ENCODE results near the gene WDR81.
A peak's percentile ranks its signal among the peaks of the same experiment; 100 is the strongest.
"Not testable (repeated sequence)": the region's sequence is repeated elsewhere in the genome, so short reads cannot be mapped to it uniquely, and the experiment has no call there.

The WDR81 gene

DNA sequence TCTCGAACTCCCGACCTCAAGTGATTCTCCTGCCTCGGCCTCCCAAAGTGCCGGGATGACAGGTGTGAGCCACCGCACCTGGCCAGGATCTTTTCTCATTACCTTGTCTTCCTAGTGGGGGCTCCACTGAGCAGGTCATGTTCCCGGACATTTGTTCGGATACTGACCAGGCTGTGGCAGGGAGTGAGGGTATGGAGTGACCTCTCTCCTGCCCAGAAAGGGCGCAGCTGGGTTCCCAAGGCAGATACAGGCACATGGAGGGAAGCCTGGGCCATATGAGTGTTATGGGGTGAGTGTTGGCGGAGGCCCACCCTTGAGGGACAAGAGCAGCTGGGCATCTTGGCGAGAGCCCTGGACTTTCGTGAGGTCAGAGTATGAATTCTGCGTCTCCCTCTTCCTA is 42.9 kb downstream of the WDR81 start:
- Mint-ChIP-seq H3K27me3 (ENCODE audit: low read depth) (no peaks in the 10 kb centered on the region), H3K4me1 (ENCODE audit: low read depth) (peaks cover 18% of the 10 kb centered on the region), H3K9me3 (no peaks in the 10 kb centered on the region), H3K27ac (no peak overlapping the region), H3K36me3 (ENCODE audit: low read depth) (peaks cover 4% of the 10 kb centered on the region), H3K4me3 (no peak overlapping the region)

DNA sequence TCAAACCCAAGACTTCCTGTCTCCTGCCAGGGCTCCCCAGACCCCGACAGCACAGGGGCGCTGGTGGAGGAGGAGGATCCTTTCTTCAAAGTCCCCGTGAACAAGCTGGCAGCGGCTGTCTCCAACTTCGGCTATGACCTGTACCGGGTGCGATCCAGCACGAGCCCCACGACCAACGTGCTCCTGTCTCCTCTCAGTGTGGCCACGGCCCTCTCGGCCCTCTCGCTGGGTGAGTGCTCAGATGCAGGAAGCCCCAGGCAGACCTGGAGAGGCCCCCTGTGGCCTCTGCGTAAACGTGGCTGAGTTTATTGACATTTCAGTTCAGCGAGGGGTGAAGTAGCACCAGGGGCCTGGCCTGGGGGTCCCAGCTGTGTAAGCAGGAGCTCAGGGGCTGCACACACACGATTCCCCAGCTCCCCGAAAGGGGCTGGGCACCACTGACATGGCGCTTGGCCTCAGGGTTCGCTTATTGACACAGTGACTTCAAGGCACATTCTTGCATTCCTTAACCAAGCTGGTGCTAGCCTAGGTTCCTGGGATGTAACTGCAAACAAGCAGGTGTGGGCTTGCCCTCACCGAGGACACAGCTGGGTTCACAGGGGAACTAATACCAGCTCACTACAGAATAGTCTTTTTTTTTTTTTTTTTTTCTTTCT is 45.4 kb downstream of the WDR81 start:
- peaks cover 5% of the 10 kb centered on the region for H3K4me1 Mint-ChIP-seq (ENCODE audit: low read depth)
- no peak overlapping the region for H3K4me3 Mint-ChIP-seq
- no peaks in the 10 kb centered on the region for H3K9me3 Mint-ChIP-seq
- no peaks in the 10 kb centered on the region for H3K27me3 Mint-ChIP-seq (ENCODE audit: low read depth)
- H3K36me3 Mint-ChIP-seq (ENCODE audit: low read depth): no peaks in the 10 kb centered on the region
- no peak overlapping the region for H3K27ac Mint-ChIP-seq

DNA sequence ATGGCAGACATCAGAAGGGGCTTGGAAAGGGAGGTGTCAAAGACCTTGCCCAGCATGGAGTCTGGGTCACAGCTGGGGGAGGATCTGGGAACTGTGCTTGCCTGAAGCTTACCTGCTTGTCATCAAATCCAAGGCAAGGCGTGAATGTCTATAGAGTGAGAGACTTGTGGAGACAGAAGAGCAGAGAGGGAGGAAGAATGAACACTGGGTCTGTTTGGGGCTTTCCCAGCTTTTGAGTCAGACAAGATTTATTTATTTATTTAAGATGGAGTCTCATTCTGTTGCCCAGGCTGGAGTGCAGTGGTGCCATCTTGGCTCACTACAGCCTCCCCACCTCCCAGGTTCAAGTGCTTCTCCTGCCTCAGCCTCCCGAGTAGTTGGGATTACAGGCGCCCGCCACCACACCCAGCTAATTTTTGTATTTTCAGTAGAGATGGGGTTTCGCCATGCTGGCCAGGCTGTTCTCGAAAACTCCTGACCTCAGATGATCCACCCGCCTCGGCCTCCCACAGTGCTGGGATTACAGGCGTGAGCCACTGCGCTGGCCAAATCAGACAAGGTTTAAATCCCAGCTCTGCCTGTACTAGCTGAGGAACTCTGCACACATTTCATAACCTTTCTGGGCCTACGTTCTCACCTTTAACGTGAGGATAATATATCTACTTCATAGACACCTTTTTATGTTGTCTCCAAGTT is 48.6 kb downstream of the WDR81 start:
- Mint-ChIP-seq H3K27ac (peak overlapping the region; percentile 20), H3K36me3 (ENCODE audit: low read depth) (peaks cover 11% of the 10 kb centered on the region)
- H3K4me1 Mint-ChIP-seq (ENCODE audit: low read depth); H3K9me3 Mint-ChIP-seq; H3K4me3 Mint-ChIP-seq; H3K27me3 Mint-ChIP-seq (ENCODE audit: low read depth): not testable (repeated sequence)

DNA sequence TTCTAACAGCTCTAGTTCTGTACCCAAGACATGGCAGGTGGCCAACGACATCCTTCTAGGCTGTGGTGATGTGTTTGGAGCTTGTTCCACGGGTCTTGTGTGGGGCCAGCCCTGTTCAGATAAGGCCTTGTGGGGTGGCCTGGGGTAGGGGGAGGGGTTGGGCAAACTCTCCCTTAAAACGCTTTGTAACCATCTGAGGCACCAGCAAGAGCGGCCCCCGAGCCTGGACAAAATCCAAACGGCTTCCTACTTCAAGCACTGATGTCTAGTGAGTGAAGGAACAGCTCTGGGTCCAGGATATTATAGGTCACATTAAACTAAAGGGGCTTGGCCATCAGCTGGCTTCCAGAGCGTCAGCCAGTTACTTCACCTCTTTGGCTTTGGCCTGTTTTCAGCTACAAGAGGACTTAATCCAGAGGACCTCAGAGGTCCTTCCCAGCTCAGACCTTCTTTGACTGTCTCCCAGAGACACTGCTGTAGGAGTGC is 49.2 kb downstream of the WDR81 start:
- peaks cover 12% of the 10 kb centered on the region for H3K36me3 Mint-ChIP-seq (ENCODE audit: low read depth)
- H3K27ac Mint-ChIP-seq: peak overlapping the region; percentile 20
- no peaks in the 10 kb centered on the region for H3K27me3 Mint-ChIP-seq (ENCODE audit: low read depth)
- peaks cover 2% of the 10 kb centered on the region for H3K4me1 Mint-ChIP-seq (ENCODE audit: low read depth)
- H3K4me3 Mint-ChIP-seq: no peak overlapping the region
- H3K9me3 Mint-ChIP-seq: no peaks in the 10 kb centered on the region

DNA sequence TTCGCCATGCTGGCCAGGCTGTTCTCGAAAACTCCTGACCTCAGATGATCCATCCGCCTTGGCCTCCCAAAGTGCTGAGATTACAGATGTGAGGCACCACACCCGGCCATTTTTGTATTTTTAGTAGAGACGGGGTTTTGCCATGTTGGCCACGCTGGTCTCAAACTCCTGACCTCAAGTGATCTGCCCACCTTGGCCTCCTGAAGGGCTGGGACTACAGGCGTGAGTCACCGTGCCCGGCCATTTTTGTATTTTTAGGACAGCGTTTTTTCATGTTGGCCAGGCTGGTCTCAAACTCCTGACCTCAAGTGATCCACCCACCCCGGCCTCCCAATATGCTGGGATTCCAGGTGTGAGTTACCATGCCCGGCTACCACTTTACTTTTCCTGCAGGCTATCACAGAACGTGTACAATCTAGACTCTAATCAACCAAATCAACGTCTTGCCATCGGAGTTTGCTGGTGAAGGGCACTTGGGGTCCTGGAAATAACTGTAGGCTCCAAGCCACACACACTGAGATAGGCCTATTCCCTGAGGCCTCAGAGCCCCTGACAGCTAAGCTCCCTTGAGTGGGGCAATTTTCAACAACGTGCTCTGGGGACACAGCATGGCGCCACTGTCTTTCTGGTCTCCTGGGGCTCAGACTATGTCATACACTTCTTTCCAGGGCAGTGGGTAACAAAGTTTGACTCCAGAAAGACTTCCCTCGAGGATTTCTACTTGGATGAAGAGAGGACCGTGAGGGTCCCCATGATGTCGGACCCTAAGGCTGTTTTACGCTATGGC is 50.1 kb downstream of the WDR81 start:
- no peaks in the 10 kb centered on the region for H3K9me3 Mint-ChIP-seq
- H3K27ac Mint-ChIP-seq: no peak overlapping the region
- H3K36me3 Mint-ChIP-seq (ENCODE audit: low read depth): peaks cover 14% of the 10 kb centered on the region
- H3K27me3 Mint-ChIP-seq (ENCODE audit: low read depth): no peaks in the 10 kb centered on the region
- H3K4me3 Mint-ChIP-seq: no peak overlapping the region
- H3K4me1 Mint-ChIP-seq (ENCODE audit: low read depth): peaks cover 2% of the 10 kb centered on the region

DNA sequence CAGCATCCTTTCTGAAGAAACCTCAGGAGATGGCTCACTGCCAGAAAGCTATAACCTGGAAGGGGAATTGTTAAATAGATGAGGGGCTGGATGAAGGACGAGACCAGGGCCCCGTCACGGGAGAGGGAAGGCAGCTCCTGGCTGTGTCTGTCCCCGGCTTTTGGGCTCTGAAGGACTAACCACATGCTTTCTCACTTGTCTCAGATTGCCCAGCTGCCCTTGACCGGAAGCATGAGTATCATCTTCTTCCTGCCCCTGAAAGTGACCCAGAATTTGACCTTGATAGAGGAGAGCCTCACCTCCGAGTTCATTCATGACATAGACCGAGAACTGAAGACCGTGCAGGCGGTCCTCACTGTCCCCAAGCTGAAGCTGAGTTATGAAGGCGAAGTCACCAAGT is 51.8 kb downstream of the WDR81 start:
- Mint-ChIP-seq H3K36me3 (ENCODE audit: low read depth) (peaks cover 16% of the 10 kb centered on the region), H3K4me1 (ENCODE audit: low read depth) (peaks cover 2% of the 10 kb centered on the region)

DNA sequence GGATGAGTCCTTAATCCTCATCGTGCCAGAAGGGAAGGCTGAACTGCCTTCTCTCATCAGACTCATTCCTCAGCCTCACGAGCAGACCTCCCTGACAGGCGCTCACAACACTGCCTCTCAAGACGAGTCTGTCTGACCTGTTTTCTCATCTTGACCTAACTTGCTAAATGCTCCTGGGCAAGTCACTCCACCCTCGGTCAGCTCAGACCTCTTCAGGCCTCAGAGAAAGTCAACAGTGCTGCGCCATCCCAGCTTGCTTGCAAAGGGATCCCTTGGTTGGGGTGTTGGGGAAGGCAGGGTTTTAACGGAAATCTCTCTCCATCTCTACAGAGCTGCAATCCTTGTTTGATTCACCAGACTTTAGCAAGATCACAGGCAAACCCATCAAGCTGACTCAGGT is 52.4 kb downstream of the WDR81 start:
- peaks cover 19% of the 10 kb centered on the region for H3K36me3 Mint-ChIP-seq (ENCODE audit: low read depth)
- H3K27me3 Mint-ChIP-seq (ENCODE audit: low read depth): no peaks in the 10 kb centered on the region
- no peak overlapping the region for H3K27ac Mint-ChIP-seq
- H3K4me3 Mint-ChIP-seq: no peak overlapping the region
- peaks cover 2% of the 10 kb centered on the region for H3K4me1 Mint-ChIP-seq (ENCODE audit: low read depth)
- no peaks in the 10 kb centered on the region for H3K9me3 Mint-ChIP-seq

More for the DNA sequence above, 51.8 kb downstream of the WDR81 start:
- no peaks in the 10 kb centered on the region for H3K27me3 Mint-ChIP-seq (ENCODE audit: low read depth)
- no peak overlapping the region for H3K4me3 Mint-ChIP-seq
- no peaks in the 10 kb centered on the region for H3K9me3 Mint-ChIP-seq
- no peak overlapping the region for H3K27ac Mint-ChIP-seq

DNA sequence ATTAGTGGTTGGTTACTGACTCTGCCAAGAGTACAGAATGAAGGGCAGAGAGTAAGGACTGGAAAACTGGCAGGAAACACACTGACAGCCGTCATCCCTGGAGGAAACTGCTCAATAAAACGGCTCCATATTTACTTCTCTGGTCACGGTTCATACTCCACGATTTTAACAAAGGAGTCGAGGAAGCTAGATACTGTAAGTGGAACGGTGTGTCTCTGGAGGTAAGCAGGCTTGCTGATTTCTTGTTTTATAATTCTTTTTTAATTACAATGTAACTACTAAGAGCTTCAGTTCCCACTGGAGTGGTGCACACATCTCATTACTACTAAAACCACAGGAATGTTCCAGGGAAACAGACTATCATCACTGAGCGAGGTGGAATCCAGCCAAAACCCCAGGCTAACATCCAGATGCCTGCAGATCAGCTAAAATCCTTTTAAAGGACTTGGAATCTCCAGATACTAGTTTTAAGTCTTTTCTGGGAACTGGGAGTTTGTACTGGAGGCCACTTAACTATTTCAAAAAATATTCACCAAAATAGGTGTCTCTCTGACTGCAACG is 55.1 kb downstream of the WDR81 start:
- Mint-ChIP-seq H3K4me3 (no peak overlapping the region), H3K4me1 (ENCODE audit: low read depth) (peaks cover 11% of the 10 kb centered on the region), H3K36me3 (ENCODE audit: low read depth) (peaks cover 40% of the 10 kb centered on the region), H3K27ac (no peak overlapping the region), H3K27me3 (ENCODE audit: low read depth) (no peaks in the 10 kb centered on the region), H3K9me3 (no peaks in the 10 kb centered on the region)

DNA sequence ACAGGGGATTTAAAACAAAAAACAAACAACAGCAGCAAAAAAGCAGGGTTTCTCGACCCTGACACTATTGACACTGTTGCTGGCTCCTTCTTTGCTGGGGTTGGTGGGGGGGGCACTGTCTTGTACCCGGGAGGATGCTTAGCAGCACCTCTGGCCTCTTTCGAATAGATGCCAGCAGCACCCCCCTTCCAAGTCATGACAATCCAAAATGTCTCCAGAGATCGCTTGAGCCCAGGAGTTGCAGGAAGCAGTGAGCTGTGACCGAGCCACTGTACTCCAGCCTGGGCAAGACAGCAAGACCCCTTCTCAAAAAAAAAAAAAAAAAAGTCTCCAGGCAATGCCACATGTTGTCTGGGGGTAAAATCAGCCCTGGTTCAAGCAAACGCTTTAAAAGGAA is 57.7 kb downstream of the WDR81 start:
- peaks cover 35% of the 10 kb centered on the region for H3K36me3 Mint-ChIP-seq (ENCODE audit: low read depth)
- H3K9me3 Mint-ChIP-seq: no peaks in the 10 kb centered on the region
- H3K4me1 Mint-ChIP-seq (ENCODE audit: low read depth): peaks cover 11% of the 10 kb centered on the region
- no peaks in the 10 kb centered on the region for H3K27me3 Mint-ChIP-seq (ENCODE audit: low read depth)
- H3K27ac Mint-ChIP-seq: no peak overlapping the region
- H3K4me3 Mint-ChIP-seq: no peak overlapping the region

DNA sequence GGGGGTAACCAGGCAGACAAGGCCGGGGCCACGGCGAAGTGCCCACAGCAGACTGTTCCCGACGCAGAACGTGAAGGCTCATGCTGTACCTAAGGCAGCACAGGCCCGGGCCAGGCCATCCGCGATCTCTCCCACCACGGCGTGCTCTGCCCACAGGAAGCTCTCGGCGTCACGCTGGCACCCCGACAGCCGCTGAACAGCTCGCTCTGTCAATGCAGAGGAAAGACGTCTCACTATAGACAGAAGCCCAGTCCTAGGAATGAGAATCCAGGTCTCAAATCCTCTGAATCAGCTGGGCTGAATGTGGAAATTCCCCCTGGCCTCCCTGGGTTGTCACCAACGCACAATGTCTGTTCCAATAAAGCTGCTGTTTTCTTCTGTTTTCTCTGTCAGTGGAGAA is 58.8 kb downstream of the WDR81 start:
- H3K4me1 Mint-ChIP-seq (ENCODE audit: low read depth): peaks cover 11% of the 10 kb centered on the region
- H3K4me3 Mint-ChIP-seq: no peak overlapping the region
- H3K27ac Mint-ChIP-seq: peak overlapping the region; percentile 63
- H3K36me3 Mint-ChIP-seq (ENCODE audit: low read depth): peaks cover 36% of the 10 kb centered on the region
- no peaks in the 10 kb centered on the region for H3K27me3 Mint-ChIP-seq (ENCODE audit: low read depth)
- no peaks in the 10 kb centered on the region for H3K9me3 Mint-ChIP-seq

DNA sequence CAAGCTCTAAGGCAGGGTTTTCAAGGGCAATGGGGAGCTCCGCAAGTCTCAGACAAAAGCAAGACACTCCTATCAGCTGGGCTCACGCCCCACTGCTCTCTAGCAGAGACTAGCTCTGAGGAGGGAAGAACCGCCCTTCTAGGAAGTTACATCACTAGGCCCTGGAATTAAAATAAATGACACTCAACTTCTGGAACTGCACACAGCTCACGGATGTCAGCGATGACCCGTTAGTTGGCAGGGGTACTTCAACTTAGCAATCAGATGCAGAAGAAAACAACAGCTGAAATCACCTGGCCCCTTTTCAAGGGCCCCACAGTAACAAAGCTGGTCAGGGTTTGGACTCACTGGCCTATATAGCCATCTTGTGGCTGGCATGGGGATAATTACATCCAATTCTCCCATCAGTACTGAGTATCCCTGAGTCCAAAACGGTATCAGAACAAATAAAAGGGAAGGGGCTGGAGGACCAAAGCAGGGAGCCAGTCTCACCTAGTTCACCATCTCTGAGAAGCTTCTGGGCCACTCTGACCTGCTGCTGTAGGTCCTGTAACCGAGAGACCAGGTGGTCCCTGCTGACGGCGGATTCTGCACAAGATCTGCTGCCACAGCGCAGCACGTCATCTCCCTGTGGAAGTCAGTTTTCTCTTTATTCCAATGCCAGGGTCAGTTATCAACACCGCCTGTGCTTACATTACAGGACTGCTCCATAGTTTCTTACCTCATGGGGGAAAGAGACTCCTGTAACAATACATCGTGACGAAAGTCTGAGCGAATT is 59.5 kb downstream of the WDR81 start:
- peak overlapping the region; percentile 63 for H3K27ac Mint-ChIP-seq
- H3K4me3 Mint-ChIP-seq: no peak overlapping the region
- peaks cover 11% of the 10 kb centered on the region for H3K4me1 Mint-ChIP-seq (ENCODE audit: low read depth)
- no peaks in the 10 kb centered on the region for H3K9me3 Mint-ChIP-seq
- H3K36me3 Mint-ChIP-seq (ENCODE audit: low read depth): peaks cover 38% of the 10 kb centered on the region
- no peaks in the 10 kb centered on the region for H3K27me3 Mint-ChIP-seq (ENCODE audit: low read depth)

DNA sequence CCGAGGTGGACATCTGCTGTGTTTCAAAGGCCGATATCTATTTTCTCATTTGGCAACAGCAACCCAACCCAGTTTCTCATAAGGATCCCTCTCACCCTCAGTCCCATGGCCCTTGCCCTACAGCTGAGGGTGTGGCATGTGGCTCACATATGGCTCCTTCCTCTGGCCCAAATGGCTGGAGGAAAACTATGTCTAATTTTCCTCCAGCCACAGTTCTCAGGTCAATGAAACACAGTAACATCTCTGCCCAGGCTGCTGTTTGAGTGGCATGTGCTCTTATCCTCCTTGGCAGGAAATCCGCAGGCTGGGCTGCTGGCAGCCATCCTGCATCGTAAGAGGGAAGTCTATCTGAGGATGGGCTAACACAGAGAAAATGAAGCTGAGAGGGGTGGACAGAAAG is 61.4 kb downstream of the WDR81 start:
- Mint-ChIP-seq H3K27ac (no peak overlapping the region), H3K9me3 (no peaks in the 10 kb centered on the region), H3K27me3 (ENCODE audit: low read depth) (no peaks in the 10 kb centered on the region), H3K4me1 (ENCODE audit: low read depth) (peaks cover 11% of the 10 kb centered on the region), H3K36me3 (ENCODE audit: low read depth) (peaks cover 34% of the 10 kb centered on the region), H3K4me3 (no peak overlapping the region)

DNA sequence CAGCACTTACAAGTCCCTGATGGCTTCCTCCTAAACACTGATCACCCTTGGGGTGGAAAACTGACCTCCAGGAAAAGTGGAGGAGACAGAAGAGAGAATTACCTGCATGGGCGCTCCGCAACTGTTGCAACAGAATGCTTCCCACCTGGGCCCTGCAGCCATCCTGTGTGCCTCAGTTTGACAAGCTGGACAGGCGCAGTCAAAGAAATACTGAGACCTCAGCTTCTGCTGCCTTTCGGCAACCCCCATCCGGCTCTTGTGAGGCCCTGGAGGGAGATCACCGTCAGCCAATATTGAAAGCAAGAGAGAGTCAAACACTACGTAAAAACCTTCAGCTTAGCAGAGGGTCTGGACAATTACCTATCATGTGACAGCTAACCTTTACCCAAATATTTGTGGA is 62.2 kb downstream of the WDR81 start:
- H3K4me3 Mint-ChIP-seq: no peak overlapping the region
- no peaks in the 10 kb centered on the region for H3K27me3 Mint-ChIP-seq (ENCODE audit: low read depth)
- H3K36me3 Mint-ChIP-seq (ENCODE audit: low read depth): peaks cover 33% of the 10 kb centered on the region
- H3K27ac Mint-ChIP-seq: no peak overlapping the region
- H3K9me3 Mint-ChIP-seq: no peaks in the 10 kb centered on the region
- H3K4me1 Mint-ChIP-seq (ENCODE audit: low read depth): peaks cover 11% of the 10 kb centered on the region

DNA sequence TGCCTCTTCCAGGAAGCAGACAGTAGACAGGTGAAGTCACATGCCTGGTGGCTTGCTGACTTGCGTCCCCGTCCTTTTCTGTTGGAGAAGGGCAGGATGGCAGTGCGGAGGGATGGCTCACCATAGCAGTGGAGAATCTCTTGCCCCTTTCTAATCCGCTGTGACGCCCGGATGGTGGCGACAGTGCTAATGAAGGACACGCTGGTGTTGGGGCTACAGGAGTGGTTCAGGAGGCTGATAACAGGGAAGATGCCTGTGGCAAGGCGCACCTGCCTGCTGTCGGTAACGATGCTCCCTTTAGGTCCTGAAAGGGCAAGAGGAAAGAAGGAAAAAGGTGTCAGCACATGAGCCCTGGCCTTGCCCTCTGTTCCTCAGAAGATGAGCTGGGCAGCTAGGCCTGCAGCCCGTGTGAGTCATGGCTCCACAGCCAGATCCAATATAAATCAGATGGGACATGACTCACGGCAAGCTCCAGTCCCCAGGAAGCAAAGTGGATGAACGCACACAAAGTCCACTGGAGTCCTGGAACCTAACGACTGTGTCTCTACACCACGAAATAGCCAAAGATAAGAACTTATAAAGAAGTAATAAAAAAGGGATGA is 62.9 kb downstream of the WDR81 start:
- peaks cover 28% of the 10 kb centered on the region for H3K36me3 Mint-ChIP-seq (ENCODE audit: low read depth)
- no peak overlapping the region for H3K4me3 Mint-ChIP-seq
- H3K27me3 Mint-ChIP-seq (ENCODE audit: low read depth): no peaks in the 10 kb centered on the region
- no peak overlapping the region for H3K27ac Mint-ChIP-seq
- H3K4me1 Mint-ChIP-seq (ENCODE audit: low read depth): peaks cover 11% of the 10 kb centered on the region
- no peaks in the 10 kb centered on the region for H3K9me3 Mint-ChIP-seq

All from T-helper 1 cell treated with Interleukin-12 subunit alpha and Interleukin-12 subunit beta and Interleukin-4 antibody, amounts not matched to agents 30 μg/mL and 1 μg/mL, for 36 hours (primary cell).